NCI-H1105 (cell line): Measurements from ENCODE around the gene PCGF3.
"Not testable (repeated sequence)": the region's sequence is repeated elsewhere in the genome, so short reads cannot be mapped to it uniquely, and the experiment has no call there.

ENCODE experiments used
- DNase-seq: peaks from one replicate; lab custom pipeline; 2025; lab: John Stamatoyannopoulos, UW

PCGF3 gene

DNA sequence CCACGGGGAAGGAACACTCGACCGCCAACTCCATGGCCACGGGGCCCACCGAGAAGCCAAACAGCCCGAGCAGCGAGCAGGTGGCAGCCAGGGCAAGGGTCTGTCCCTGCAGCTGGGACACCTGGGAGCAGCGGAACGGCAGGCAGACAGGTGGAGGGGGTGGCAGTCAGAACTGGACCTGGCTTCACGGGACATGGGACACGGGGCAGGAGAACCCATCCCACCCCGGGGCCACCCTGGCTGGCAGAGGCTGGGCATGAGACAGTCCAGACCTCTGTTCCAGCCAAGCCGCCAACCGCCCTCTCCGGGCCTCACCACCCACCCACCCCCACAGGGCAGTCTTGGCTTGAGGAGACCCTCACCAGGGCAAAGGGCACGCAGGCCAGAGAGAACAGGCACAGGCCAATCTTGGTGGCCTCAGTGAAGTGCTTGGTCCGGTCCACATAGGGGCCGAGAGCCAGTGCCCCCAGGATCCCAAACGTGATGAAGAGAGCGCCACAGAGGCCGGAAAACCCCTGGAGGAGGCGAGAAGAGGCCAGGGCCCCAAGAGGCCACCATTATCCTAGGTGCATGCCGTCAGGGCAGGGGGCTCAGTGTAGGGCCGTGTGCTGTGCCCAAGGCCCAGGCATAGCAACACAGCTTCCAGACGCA is 22.3 kb upstream of the PCGF3 start:
- DNase-seq: no peak

GRCh38 chr4:683982-684622 is 21.5 kb upstream of the PCGF3 start:
- no peak for DNase-seq

DNA sequence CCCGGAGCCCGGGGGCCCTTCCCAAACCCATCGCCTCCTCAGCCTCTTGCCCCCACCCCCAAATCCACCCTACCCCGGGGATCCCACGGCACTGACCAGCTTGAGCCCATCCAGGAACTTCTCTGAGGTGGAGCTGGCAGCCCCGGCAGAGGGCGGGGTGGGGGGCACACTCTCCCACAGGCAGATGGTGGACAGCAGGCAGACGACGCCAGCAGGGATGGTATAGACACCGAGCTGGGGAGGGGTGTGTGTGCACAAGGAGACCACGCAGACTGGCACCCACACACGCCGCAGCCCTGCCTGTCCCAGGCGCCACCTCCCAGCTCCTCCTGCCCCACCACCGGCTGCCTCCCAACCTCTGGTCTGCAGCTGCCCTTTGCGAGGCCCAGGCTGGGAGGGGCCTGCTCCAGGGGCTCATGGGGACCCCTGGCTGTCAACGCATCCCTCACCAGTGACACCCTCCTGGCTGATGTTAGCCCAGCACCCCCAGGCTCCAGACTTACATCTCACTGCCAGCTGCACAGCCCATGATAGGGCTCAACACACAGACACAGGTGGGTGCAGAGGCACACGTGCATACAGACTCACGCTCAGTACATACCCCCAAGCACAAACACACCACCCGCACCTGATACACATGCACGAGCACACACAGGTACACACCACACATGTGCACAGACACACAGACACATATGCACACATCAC is 20.9 kb upstream of the PCGF3 start:
- DNase-seq: no peak

GRCh38 chr4:685679-686412 is 19.8 kb upstream of the PCGF3 start:
- DNase-seq: no peak

GRCh38 chr4:686413-687040 is 19.1 kb upstream of the PCGF3 start:
- DNase-seq: no peak

GRCh38 chr4:687048-687970 is 18.3 kb upstream of the PCGF3 start:
- DNase-seq: no peak

GRCh38 chr4:687971-688853 is 17.4 kb upstream of the PCGF3 start:
- DNase-seq: no peak

DNA sequence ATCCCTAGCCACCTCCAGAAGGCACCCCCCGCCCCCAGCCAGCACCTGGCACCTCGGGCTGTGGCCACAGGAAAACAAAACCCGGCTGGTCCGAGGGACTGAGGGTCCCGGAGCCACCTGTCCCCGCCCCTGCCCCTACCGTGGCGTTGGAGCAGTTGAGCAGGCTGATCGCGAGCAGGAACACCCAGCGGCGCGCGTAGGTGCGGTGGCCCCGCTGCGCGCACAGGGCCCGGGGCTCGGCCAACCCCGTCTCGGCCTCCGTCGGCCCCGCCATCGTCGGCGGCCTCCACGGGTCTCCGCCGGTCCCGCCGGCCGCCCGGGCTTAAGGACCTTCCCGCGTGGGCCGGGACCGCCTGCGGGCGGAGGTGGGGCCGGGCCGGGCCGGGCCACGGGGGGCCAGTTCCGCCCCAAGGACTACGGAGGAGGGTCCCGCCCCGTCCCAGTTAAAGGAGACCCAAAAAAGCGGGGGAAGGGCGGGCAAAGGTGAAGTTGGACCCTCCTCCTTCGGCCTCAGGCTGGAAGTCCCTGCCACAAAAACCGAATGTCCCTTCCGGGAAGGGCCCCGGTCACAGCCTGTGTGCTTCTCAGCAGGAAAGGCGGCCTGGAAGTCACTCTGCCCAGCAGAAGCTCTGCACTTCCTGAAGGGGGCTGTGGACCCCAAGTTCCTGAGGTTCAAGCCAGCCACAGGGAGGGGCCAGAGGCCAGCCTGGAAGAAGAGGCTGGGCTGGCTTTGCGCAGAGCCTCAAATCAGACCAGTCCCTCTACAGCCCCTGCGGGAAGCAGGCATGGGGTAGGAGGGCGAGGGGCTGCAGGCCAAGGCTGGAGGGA is 16.6 kb upstream of the PCGF3 start, which contains the start of gene SLC49A3:
TSS of gene SLC49A3 (minus strand) at position 298 of the 828 bp plus-strand sequence. CDS start at position 274, 24 bp downstream.
- DNase-seq: no peak

- DNase-seq: no peak
Measured at GRCh38 chr4:689723-690122, 15.9 kb upstream of the PCGF3 start.

DNA sequence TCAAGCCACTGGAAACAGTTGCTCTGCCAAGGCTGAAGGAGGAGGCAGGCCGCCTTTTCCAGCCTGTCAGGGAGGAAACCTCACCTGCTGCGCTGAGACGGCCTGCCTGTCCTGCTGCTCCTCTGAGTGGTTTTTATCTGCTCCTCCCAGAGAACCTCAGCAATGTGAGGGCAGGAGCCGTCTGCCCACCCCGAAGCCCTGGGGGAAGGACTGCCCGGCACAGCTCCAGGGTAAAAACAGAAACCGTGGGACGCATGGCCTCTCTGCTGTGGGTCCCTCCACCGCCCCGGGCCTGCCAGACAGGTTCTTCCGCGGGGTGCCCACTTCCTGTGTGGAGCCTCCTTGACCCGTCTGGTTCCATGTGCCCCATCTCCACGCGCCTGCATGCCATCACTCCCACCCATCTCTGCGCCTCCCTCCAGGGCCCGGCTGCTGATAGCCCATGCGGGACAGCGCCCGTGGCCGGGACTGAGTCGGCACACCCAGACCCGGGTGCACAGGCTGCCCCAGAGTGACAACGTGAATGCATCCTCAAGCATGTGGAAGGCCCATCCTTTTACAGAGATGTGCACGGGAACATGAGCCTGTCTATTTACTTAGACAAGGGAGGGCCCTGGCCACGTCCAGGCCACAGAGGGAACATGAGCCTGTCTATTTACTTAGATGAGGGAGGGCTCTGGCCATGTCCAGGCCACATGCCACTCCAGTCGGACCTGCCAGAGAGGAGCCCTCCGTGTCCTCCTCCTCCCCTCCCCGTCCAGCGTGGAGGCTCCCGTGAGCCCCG is 12.7 kb upstream of the PCGF3 start:
- DNase-seq: no peak

DNA sequence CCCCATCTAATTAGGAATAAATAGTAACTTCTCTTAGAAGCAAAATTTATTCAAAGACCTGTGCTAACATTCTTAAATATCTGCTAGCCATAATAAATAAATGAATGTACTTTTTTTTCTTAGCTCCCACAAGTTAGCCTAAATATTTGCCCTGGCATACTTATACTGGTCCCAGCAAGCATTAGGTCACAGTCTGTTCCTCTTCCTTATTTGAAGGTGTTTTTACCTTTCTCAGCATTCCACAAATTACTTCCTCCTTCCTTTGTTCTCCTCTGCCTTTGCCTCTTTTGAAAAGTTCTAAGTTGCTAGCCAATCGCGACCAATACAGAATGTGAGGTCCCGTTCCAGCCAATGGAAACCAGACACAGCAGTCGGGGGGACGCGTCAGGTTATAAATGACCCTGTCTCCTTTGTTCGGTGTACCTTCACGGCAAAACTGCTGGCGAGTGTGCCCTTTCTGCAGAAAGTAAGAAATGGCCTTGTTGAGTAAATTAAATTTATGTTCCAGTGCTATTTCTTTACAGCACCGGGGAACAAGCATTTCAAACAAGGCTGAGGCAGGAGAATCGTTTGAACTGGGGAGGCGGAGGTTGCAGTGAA is 11.2 kb upstream of the PCGF3 start:
- DNase-seq: not testable (repeated sequence)

GRCh38 chr4:699816-700580 is 5.6 kb upstream of the PCGF3 start:
- DNase-seq: no peak

DNA sequence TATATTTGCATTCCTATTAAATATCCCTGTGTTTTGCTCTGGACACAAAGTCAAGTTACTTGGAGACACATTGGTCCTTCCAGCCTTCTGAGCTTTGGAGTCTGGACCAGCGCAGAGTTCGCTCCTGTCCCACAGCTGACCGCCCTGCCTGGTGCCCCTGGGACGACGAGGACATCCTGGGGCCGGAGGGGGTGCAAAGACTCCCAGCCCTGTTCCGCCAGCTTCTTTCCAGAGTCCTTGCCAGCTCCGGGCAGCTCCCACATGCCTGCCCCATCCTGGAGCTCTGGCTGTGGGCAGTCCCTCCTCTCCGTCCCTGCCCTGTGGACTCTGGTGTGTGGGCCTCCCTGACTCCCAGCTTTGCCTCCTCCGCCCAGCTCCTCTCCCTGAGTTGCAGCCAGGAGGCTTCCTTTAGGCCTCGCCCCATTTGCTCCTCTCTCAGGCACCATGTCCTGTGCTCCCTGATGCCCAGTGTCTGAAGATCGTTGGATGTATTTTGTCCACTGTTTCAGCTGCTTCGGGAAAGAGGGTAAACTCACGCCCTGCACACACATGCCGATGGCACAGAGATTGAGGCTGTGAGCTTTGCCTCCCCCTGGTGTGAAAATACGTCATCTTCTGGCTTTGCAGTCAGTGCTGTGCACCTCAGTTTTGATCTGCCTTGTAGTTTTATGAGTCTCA is 4.9 kb upstream of the PCGF3 start:
- DNase-seq: no peak

DNA sequence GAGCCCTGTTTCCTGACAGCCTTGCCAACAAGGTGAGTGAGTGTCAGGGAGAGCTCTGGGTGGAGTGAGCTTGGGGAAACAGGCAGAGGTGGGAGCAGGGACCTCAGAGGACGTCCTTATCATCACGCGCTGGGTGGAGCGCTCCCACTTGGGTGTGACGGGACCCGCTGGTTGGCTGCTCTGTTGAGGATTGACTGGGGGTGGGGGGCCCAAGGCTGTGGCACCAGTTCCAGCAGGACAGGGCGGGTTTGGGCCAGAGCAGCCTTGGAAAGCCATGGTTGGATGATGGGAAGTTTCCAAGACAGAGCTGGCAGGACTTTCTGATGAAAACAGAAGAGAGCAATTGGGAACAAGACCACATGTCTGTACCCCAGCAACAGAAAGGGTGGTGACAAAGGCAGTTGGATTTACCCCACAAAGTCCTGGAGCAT is 3.0 kb upstream of the PCGF3 start:
- DNase-seq: no peak

DNA sequence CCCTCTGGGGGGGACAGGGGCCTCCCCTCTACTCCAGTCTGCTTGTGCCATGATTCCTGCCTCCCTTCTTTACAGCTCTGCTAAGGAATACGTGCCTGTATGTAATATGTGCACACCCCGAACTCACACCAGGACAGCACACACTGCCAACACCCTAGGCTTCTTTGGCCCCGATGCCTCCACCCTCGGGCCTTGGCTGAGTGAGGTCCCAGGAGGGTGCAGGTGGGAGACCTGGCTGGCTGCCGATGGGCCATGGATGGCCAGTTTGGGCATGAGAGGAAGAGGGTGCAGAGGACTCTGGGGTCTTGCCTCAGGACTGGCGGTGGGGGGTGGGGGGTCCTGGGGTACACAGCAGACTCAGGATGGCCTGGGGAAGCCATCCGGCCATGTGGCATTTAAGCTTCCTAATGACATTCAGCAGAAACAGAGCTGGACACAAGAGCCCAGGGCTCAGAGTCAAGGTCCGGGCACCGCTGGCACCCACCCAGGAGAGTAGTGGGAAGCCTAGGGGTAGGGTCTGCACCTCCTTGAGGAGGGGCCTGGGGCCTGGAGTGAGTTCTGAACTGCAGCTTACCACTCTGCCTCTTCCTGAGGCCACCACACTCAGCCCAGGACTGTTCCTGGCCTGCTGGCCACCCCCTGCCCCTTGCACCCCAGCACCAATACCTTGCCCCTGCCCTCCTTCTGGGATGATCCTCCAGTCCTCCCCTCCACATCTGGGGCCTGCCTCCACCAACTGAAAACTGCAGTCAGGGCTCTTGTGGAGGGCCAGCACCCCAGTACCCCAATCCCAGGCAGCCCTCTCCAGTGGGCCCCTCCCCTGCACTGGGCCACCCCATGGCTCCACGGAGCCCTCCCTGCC is 2.1 kb upstream of the PCGF3 start:
- DNase-seq: no peak
